HG02642 (cell line): ENCODE data around the gene RUNDC1.
"Not testable (repeated sequence)": the region's sequence is repeated elsewhere in the genome, so short reads cannot be mapped to it uniquely, and the experiment has no call there.

Source experiments
- ATAC-seq: cut with Tn5 transposase; IDR thresholded peaks from one replicate; pipeline ENCODE4 v1.9.1; 2021; ENCODE audit warnings: mild to moderate bottlenecking; ENCODE audit not compliant: unreplicated experiment, poor library complexity

RUNDC1 gene

DNA sequence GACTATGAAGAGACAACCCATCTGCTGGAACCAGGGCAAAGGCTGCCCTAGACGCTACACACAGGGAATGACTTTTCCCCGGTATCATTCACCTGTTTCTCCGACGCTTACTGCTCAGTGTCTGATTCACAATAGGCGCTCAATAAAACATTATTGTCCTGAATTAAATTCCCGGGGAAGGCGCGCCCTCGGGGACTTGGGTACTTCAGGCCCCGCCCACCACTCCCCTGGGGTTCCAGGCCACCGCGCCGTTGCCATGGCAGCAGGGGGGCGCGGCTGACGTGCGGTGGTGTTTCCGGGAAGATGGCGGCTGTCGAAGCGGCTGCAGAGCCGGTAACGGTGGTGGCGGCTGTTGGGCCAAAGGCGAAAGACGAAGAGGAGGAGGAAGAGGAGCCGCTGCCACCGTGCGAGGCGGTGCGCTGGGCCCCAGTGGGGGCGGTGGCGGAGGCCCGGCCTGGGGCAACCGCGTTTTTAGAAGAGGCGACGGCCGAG lies at the start of gene RUNDC1:
Gene RUNDC1, plus strand, starts transcription at position 292 of the 492 bp plus-strand sequence. Its CDS starts 12 bp downstream, at position 304.
- ATAC-seq = peak; percentile 84

DNA sequence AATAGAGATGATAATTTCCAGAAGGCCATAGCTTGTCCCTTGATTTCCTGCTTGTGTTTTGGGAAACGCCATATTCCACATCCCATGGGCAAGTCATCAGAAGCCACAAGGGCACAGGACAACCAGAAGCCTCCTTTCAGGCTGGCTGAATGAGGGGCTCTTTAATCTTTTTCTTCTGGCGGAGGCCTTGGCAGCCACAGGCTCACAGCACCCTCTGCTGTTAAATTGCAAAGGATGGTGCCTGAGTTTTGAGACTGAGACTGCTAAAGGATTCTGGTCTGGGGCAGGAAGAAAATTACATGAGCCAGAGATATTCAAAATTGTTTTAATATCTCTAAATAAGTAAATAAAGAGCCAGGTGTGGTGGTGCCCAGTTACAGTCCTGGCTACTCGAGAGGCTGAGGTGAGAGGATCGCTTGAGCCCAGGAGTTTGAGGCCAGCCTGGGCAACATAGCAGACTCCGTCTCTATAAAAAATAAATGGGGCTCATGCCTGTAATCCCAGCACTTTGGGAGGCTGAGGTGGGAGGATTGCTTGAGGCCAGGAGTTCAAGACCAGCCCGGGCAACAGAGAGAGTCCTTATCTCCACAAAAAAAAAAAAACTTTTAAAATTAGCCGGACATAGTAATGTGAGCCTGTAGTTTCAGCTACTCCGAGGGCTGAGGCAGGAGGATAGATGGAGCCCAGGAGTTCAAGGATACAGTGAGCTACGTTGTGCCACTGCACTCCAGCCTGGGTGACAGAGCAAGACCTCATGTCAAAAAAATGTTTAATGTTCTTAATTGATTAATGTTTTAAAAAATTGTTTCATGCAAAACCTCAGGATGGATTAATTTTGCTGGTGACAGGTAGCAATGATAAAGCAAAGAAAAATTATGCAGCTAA lies 42.4 kb upstream of the RUNDC1 start:
- ATAC-seq = no peak

DNA sequence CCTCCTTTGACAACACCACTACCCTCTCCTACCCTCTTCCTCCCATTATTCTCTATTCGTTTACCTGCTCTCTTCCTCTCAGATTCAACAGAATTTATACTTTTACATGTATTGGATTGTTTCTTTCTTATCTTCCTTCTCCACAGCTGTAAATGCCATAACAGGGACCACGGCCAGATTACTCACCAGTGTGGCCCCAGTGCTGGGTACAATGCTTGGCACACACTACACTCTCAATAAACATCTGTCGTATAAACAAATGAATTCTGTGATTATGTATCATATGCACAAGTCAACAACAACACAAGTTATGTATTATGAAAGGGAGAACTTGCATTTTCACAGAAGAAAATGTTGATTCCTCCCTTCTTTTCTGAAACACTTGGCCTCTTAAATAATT lies 36.2 kb upstream of the RUNDC1 start:
- ATAC-seq = no peak

DNA sequence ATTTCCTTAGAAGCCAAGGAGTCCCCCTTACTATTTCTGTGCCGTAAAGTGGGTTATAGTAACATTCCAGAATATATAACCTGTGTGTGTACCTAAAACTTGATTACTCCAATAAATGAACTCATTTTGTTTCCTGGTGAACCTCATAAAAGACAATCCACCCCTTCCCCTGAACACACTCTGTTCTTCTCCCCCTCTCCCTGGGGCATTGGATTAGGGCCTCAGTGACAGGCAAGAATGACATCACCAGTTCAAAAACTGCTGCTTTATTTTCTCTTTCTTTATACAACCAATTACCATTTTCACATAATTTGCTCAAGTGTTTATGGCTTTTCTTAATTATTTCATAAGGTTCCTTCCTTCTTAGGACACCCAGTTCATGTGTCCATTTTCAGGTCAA lies 33.6 kb upstream of the RUNDC1 start:
- no peak for ATAC-seq

DNA sequence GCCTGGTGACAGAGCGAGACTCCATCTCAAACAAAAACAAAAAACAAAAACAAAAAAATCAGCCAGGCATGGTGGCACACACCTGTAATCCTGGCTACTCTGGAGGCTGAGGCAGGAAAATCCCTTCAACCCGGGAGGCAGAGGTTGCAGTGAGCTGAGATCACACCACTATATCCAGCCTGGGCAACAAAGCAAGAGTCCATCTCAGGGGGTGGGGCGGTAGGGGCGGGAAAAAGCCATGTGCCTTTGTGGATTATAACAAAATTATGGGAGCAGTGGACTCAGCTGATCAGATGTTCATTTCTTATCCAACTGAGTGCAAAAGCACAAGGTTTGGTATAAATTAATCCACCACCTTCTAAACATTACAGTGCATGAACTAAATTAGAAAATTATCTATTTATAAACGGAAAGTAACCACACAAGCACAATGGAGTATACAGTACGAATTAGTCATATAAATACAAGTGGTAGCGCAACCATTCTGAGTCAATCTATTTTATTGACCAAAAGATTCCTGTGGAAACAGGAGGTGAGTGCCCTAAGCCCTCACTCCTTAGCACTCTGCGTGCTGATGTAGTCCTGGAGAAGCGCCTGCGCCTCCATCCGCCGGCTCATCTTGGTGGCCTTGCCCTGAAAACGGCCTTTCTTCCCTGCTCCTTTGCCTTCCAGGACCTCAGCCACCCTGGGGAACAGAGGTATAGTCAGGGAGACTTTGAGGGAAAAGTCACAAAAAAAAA lies 30.2 kb upstream of the RUNDC1 start:
- no peak for ATAC-seq

DNA sequence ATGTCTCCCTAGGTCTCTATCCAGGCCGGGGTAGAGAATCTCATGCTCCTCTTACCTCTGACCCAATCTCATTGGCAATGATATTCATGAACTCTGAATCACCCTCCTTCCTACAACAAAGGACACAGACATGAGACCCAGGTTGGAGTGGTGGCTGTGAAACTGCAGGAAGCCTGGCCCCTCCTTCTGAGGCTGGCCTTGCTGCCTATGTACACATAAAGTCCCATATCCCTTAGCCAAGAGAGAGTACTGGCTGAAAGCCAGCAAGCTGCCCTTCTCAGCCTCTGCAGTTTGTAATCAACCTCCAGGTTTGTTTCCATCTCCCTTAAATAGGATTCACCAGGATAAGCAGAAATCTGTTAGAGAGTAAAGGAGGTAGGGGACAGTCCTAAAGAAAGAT lies 26.7 kb upstream of the RUNDC1 start:
- ATAC-seq = no peak

DNA sequence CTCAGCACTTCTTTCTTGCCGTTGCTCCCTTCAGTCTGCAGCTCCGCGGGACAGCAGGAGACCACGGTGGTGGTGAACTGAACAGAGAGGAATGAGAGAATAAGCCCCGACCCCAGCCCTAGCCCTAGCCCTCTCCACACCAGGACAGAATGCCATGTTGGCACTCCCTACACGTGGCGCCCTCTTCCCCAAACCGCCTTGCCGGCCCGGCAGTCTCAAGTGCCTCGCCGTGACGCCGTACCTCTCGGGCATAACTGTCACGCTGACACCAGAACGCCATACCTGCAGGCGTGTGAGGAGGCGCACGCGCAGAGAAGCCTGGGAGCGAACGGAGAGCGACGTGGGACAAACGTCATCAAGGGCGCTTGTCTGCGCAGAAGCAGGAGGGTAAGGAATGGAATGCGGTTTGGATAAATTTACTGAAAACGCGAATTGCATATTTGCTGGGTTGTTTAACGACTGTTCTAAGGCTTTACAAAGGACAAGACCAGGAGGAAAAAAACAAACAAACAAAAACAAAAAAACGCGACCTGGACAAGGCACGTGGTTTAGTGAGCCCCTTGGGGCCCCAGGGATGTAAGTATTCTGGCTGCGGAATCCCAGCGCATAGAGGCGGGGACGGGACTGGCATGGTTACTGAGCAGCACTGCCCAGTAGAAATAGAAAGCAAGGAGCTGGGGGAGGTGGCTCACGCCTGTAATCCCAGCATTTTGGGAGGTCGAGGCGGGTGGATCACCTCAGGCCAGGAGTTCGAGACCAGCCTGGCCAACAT lies 16.0 kb upstream of the RUNDC1 start, which contains the start of gene AARSD1:
Gene AARSD1, minus strand, starts transcription at position 294 of the 772 bp plus-strand sequence. Its CDS starts 14 bp downstream, at position 280.
- ATAC-seq = peak; percentile 92

DNA sequence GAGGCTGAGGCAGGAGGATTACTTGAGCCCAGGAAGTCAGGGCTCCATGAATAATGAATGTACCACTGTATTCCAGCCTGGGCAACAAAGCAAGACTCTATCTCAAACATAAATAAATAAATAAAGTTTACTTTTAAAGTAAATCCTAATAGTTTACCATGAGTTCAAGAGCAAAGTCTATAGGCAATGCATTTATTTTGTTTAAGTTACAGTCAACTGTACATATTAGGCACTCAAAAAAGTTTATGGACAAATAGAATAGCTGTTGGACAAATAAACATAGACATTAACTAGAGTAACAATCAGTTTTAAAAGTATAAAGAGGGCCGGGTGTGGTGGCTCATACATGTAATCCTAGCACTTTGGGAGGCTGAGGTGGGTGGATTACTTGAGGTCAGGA lies 12.4 kb upstream of the RUNDC1 start:
- no peak for ATAC-seq

DNA sequence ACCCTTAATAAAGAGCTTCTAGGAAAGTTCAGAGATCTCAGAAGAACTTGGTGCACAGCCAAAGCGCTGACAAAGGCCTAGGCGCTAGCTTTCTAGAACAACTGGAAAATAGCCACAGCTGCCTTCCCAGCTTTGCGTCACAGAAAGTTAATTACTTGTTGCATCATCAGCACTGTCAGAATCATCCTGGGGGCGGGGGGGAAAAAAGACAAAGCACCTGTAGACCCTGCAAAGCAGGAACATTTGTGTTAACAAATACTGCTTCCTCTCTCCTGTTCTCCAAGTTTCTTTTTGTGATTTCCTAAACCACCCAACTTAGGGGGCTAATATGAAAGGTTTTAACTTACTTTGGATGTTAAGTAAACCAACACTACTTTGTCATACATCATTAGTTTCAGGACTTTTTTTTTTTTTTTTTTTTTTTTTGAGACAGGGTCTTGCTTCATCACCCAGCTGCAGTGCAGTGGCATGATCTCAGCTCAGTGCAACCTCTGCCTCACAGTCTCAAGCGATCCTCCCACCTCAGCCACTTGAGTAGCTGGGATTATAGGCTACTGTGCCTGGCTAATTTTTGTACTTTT lies 11.3 kb upstream of the RUNDC1 start:
- no peak for ATAC-seq

DNA sequence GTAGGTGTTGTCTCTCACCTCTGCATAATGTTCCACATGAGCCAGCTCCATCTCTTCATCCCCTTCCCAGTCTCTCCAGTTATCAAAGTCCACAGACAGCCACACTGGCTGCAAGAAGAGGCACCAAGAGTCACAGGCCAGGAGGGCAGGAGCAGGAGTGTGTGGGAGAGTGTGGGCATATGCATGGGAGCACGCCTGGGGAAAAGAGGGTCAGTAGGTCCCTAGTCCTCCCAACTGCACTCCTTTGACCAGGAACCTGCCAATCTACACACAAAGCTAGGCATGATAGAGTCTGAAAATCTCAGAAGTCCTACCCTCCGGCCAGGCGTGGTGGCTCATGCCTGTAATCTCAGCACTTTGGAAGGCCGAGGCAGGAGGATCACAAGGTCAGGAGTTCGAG lies 8.8 kb upstream of the RUNDC1 start:
- ATAC-seq = no peak

DNA sequence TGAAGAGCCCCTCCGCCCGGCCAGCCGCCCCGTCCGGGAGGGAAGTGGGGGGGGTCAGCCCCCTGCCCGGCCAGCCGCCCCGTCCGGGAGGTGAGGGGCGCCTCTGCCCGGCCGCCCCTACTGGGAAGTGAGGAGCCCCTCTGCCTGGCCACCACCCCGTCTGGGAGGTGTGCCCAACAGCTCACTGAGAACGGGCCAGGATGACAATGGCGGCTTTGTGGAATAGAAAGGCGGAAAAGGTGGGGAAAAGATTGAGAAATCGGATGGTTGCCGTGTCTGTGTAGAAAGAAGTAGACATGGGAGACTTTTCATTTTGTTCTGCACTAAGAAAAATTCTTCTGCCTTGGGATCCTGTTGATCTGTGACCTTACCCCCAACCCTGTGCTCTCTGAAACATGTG lies 7.0 kb upstream of the RUNDC1 start:
- not testable (repeated sequence) for ATAC-seq

DNA sequence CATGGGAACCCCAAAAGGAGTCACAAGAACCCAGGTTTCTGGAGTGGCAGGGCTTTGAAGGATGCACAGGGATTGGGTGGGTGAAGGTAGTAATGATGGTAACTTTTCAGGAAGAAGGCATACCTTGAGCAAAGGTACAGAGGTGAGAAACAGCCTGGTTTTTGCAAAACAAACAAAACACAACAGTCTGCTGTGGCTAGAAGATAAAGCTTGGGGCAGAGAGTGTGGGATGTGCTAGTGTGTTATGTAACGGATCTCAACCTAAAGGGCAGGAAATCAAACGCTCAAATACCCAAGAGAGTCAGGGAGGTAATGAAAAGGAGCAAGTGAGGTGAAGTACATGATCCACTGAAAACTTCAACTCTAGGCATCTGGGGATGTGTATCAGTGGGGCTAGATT lies 5.1 kb upstream of the RUNDC1 start:
- no peak for ATAC-seq

DNA sequence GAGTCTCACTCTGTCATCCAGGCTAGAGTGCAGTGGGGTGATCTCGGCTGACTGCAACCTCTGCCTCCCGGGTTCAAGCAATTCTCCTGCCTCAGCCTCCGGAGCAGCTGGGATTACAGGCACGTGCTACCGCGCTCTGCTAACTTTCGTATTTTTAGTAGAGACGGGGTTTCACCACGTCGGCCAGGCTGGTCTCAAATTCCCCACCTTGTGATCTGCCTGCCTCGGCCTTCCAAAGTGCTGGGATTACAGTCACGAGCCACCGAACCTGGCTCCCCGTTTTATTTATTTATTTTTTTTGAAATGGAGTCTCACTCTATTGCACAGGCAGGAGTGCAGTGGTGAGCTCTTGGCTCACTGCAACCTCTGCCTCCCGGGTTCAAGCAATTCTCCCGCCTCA lies 4.7 kb upstream of the RUNDC1 start:
- not testable (repeated sequence) for ATAC-seq

DNA sequence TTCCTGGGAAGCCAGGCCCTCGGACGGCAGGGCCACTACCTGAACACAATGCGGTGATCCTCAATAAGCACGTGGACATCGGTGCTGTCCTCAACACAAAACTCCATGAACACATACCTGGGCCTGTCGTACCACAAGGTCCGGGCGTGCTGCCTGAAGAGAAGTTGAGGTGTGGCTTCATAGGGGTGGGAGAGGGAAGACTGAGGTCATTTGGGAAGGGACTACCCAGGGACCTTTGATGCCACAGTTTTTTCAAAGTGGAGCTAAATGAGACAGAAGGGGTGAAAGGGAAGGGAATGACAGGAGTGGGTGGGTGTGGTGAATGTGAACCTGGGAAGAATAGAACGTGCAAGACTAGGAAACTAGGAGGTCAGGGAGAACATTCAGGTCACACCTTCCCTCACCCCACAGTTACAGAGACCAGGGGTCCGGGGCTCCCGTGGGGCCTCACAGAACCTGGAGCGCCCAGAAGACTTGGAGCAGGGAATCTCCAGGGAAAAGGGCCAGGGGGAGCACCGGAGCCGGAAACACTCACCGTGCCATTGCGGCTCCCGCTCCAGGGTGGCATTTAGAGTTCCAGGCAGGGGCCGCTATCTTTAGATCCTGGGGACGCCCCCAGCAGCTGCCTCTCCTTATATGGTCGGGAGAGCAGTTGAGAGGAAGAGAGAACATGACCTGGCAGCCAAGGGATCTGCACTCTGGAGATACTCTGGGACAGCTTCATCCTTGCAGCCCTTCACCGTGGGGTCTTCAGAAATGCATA lies 673 bp upstream of the RUNDC1 start, which contains the start of gene PTGES3L:
Gene PTGES3L, minus strand, starts transcription at position 570 of the 763 bp plus-strand sequence. Its CDS starts 27 bp downstream, at position 543.
- peak; percentile 34 for ATAC-seq

DNA sequence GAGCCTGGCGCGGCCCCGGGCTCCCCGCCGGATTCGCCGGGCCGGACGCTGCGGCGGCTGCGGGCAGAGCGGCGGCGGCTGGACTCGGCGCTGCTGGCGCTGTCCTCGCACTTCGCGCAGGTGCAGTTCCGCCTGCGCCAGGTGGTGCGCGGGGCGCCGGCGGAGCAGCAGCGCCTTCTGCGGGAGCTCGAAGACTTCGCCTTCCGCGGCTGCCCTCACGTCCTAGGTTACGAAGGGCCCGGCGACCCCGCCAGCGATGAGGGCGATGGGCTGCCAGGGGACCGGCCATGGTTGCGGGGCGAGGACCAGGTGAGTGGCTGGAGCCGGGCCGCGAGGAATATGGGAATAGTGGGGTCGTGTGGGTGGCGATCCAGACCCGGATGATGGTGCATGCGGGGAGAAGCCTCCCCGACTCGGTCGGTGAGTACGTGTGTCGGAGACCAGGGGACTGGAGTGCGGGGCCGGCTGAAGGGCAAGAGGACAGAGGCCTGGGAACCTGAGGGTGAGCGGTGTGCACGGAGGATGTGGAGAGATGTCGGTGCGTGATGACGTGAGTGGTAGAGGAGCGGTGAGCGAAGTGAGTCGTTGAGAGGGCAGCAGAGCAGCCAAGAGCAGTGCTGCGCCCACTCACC lies 517 bp downstream of the RUNDC1 start:
- peak; percentile 52 for ATAC-seq

DNA sequence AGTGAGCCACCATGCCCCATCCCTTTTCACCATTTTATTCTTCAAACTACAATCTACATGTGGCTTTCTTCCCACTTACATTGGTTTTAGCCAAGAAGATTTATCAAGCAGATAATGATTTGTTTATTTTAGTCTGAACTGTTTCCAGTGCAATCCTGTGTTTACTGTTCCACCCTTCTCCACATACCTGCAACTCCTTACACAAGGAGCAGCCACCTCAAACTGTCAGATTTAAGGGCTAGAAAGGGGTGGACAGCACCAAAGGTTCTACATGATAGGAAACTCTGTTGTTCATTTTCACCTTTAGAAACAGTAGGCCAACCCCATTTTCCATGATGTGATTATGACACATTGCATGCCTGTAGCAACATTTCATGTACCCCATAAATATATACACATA lies 1.9 kb downstream of the RUNDC1 start:
- no peak for ATAC-seq

DNA sequence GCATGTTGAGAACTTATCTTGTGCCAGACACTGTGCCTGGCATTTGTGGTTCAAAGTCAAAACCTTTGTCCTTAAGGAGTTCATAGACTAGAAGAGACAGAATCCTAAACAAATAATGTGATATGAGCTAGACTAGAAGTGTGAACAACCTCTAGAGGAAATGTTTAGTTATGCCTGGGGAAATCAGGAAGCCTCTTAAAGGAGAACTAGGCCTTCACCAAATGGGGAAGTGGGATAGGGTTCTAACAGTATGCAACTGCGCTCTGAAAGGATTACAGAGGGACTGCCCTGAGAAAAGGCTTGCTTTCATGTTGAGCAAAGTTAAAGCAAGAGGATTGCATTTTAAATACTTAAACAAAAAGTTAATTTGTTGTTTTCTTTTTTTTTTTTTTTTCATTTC lies 4.9 kb downstream of the RUNDC1 start:
- ATAC-seq = no peak

DNA sequence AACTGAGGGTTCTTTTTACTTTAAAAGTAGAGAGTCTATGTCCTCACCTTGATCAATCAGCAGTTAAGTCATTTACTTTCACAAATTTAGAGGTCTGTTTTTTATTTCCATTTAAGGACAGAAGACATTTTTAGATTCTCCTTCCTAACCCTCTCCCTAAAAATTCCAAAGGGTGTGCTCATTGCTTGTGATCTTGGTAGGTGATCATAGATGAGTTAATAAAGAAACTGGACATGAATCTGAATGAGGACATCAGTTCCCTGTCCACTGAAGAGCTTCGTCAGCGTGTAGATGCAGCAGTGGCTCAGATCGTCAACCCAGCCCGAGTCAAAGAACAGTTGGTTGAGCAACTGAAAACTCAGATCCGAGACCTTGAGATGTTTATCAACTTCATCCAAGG lies 8.8 kb downstream of the RUNDC1 start:
- ATAC-seq = no peak
